Posterior vena cava (tissue), 2 donors: ENCODE data around the gene ZNF750. TPM values are rescaled to one million over a fixed set of nuclear protein-coding genes. Genes with fewer than 3 reads are reported as not detected.

Source experiments
- DNase-seq: peaks from one replicate; pipeline ENCODE4 v3.0.0-alpha.2; 2020; ENCODE audit warnings: low spot score
- intact Hi-C, 2 donors: fragments of 100-400 bp; cut with DNase I; formaldehyde crosslinking; loops; one replicate each; pipeline versions ENCODE4 v1.14.1 to v1.14.2; 2022 to 2023
- total RNA-seq, 2 donors: library from RNA; stranded (reverse); fragmentation: NEBNext Ultra II Directional; extraction: Animal tissue kit (Norgen Biotek cat#: 25700); gene quantifications; one replicate each; pipeline ENCODE4 v1.2.1, GENCODE V29; 2021
- donor health status: DM: yes; HTN: yes; CAD: no.
- donor health status: DM: yes; HTN: yes; CAD: no.

The ZNF750 gene
- total RNA-seq, 2 donors from 2014 or later = not detected

- intact Hi-C loops = no loop called here
These were observed 34.4 kb upstream of the ZNF750 start for GRCh38 chr17:82874011-82874835.

GRCh38 chr17:82873521-82873920 lies 33.7 kb upstream of the ZNF750 start:
- intact Hi-C loops = no loop called here
- peak; percentile 80 for DNase-seq

More at GRCh38 chr17:82874011-82874835, 34.4 kb upstream of the ZNF750 start:
- DNase-seq = peak; percentile 75

DNA sequence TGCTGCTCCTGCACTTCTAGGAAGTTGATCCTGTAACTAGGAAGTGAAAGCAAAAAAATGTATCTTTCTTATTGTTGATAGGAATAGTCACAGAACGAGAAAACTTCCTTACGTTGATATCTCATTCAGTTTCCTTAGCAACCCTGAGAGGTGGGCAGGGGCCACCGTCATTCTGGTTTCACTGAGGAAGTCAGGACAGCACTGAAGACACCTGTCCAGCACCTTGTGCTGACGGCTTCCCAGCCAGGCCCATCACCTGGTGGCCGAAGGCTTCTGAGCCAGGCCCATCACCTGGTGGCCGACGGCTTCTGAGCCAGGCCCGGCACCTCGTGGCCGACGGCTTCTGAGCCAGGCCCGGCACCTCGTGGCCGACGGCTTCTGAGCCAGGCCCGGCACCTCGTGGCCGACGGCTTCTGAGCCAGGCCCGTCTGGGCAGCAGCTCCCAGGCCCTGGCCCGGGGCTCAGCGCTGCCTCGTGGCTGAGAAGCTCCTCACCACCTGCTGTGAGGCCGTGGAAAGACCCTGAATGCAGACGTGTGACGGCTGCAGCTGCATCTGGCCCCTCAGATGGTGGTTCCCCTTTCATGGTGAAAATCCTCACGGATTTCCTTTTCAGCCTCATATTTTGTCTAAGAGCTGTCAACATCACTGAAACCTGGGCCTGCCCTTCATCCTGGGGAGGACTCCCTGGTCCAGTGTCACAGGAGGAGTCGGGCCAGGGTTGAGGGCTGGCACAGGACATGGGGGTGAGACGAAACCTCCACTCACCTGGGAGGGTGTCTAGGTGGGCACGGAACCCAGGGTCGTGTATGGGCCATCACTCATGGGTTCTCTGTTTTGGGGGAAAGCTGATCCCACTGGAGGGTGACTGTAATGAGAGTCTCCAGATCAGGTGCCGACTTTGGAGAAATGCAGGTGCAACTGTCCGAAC lies 33.0 kb upstream of the ZNF750 start:
- peak; percentile 62 for DNase-seq
- intact Hi-C loops = no loop called here

DNA sequence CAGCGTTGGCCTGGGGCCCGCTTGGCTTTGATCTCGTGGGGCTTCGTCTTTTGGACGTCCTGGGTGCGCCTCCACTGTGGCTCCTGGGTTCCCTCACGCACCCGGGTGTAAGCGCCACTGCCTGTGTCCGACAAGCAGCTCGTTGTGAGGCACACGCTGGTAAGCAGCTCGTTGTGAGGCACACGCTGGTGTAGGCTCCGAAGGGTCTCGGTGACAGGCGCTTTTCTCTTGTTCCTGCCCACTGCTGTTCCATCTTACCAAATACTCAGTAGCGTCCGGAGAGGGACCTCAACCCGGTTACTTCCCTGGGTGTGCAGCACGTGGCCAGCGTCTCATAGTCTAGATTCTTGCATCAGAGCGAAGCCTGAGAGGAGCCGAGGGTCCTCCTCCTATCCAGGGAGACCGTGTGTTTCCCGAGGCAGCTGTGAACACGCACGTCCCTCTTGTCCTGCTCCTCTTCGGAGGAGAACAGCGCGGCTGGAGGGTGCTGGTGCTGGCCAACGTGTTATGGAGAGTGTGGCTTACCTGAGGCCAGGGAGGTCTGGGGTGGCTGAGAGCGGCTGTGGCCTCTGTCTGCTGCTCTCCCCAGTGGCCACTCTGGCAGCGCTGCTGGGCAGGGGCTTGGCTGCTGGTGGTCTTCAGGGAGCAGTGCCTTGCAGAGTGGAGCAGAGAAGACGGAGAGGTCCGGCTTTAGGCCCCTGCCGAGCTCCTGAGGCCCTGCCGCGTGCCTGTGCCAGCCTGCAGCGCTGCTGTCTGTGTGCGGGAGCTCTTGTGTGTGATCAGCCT lies 32.1 kb upstream of the ZNF750 start:
- intact Hi-C loops = no loop called here
- DNase-seq = peak; percentile 79

- intact Hi-C loops = no loop called here
- peak; percentile 60 for DNase-seq
These were observed 31.4 kb upstream of the ZNF750 start for GRCh38 chr17:82871056-82871775.

GRCh38 chr17:82870541-82870940 lies 30.7 kb upstream of the ZNF750 start:
- peak; percentile 46 for DNase-seq
- intact Hi-C loops = no loop called here

- intact Hi-C loops = no loop called here
- DNase-seq = peak; percentile 49
These were observed 30.3 kb upstream of the ZNF750 start for GRCh38 chr17:82870091-82870491.

- peak; percentile 50 for DNase-seq
- intact Hi-C loops = no loop called here
These were observed 29.7 kb upstream of the ZNF750 start for GRCh38 chr17:82869536-82869935.

GRCh38 chr17:82868715-82869131 lies 28.9 kb upstream of the ZNF750 start:
- intact Hi-C loops = no loop called here
- peak; percentile 36 for DNase-seq

GRCh38 chr17:82867763-82868325 lies 28.0 kb upstream of the ZNF750 start:
- DNase-seq = peak; percentile 71
- intact Hi-C loops = no loop called here

GRCh38 chr17:82866590-82867191 lies 26.9 kb upstream of the ZNF750 start:
- intact Hi-C loops = no loop called here
- DNase-seq = peak; percentile 83

- intact Hi-C loops = no loop called here
- peak; percentile 23 for DNase-seq
These were observed 26.1 kb upstream of the ZNF750 start for GRCh38 chr17:82865774-82866395.

DNA sequence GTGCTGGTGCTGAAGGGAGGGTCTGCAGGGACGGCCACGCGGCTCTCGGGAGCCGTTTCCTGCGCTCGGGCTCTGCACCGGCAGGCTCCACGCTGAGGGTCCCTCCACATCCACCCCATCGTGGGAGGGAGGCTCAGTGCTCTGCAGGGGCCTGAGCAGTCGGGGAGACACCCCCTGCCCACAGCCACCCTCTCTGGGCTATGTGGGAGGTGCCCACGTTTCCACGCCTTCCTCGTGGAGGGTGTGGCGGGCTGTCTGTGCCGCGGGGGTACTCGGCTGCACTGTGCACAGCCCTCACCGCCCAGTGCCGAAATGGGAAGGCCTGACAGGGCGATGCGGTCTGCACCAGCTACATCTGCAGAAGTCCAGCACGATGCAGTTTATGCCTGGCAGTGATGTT lies 25.5 kb upstream of the ZNF750 start:
- intact Hi-C loops = no loop called here
- DNase-seq = peak; percentile 58

- intact Hi-C loops = no loop called here
- DNase-seq = no peak
These were observed 25.0 kb upstream of the ZNF750 start for GRCh38 chr17:82864713-82865248.

DNA sequence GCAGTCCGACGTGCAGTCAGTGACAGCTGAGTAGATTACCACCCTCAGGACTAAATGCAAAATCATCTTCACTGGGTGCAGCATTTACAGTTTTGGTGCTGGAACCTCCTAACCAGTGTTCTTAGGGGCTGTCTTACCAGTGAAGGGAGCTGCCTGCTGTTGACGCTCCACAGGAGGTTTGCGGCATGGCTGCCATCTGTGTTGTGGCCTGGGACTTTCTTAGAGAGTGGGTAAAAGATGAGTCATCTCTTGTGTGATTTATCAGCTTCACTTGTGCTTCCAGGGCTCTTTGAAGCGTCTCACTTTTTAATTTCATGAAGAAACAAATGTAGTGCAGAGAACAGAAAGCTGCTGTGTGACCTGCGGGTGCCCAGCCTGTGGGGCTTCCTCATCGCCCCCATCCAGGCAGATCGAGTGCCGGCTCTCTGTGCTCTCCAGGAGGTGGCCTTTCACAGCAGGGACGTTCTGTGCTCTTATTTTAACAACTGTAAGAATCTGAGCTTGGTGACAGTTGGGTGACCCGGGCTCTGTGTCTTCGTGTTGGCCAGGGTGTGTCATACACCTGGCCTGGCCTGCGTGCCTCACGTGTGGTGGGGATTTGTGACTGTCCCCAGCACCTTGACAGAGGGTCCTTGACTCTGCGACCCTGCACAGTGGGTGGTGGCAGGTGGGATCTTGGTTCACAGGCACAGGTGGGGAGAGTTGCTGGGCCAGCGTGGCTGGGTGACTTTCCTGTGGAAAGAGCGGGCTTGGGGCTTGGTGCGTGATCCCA lies 24.3 kb upstream of the ZNF750 start:
- DNase-seq = peak; percentile 72
- intact Hi-C loops = no loop called here

DNA sequence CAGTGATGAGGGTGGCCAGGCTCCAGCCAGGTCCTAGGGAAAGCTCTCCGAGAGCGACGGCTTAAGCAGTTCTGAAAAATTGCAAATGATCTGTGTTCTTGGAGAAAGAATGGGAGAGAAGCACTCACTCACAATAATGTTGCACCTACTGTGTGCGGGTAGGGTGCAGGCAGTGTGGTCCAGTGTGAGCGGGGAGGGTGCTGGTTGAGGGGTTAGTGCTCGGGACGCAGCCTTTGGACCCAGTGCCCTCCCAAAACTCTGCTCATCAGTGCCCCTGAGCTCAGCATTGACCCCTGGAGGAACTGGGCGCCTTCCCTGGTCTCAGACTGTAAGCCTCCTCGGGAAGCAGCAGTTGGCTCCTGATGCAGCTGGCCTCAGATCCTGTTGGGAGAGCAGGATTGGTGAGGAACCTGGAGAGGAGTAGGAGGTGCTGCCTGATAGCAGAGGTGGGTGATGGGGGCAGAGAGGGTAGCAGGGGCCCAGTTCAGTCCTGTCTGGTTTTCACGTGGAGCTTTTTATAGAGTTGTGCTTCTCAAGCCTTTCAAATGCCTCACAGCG lies 23.6 kb upstream of the ZNF750 start:
- intact Hi-C loops = no loop called here
- DNase-seq = peak; percentile 80
